ENCODE measurements around the gene GFOD1.

The GFOD1 gene

GRCh38 chr6:13383328-13384163, 103.9 kb downstream of the GFOD1 start:
- no peak for DNase-seq (ENCODE audit: low read depth in 2 of 2, low spot score in 1 of 2)

DNA sequence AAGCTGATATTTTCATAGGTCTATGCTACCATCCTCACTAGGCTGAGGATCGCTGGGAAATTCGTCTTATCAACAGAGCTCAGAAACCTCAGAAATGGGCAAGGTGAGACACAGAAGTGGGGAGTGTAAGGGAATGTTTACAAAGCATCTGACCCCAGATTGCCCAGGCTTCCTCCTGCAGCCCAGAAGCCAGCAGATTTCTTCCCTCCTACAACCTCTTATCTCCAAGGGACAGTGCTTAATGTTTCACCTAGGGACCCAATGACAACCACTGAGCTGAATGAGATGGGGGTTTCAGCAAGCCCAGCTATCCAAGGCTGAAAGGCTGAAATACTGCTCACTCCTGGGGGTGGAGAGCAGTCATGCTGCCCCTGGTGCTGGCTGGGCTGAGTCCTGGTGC, 106.6 kb downstream of the GFOD1 start:
- DNase-seq (ENCODE audit: low read depth in 2 of 2, low spot score in 1 of 2) = no peak

- no peak for DNase-seq (ENCODE audit: low read depth in 2 of 2, low spot score in 1 of 2)
Observed at GRCh38 chr6:13378669-13379590, 108.5 kb downstream of the GFOD1 start.

- no peak for DNase-seq (ENCODE audit: low read depth in 2 of 2, low spot score in 1 of 2)
Observed at GRCh38 chr6:13377054-13377758, 110.2 kb downstream of the GFOD1 start.

- DNase-seq (ENCODE audit: low read depth in 2 of 2, low spot score in 1 of 2) = no peak
Observed at GRCh38 chr6:13375360-13375878, 112.0 kb downstream of the GFOD1 start.

DNA sequence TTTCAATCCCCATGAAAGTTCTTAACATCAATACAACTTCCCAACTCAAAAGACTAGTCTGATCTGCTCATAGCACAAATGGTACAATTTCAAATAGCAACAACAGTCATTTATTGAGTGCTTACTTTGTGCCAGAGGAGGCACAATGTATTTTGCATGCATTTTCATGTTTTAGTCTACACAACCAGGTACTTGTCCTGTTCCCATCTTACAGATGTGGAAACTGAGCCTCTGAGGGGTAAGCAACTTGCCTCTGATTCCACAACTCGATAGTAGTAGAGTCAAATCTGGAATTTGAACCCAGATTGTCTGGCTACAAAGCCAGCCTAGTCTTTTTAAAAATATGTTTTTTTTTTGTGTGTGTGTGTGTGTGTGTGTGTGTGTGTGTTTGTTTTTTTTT, 113.5 kb downstream of the GFOD1 start:
- DNase-seq (ENCODE audit: low read depth in 2 of 2, low spot score in 1 of 2) = no peak

GRCh38 chr6:13373488-13373886, 113.9 kb downstream of the GFOD1 start:
- DNase-seq (ENCODE audit: low read depth in 2 of 2, low spot score in 1 of 2) = no peak

- no peak for DNase-seq (ENCODE audit: low read depth in 2 of 2, low spot score in 1 of 2)
Observed at GRCh38 chr6:13372688-13373487, 114.5 kb downstream of the GFOD1 start.

DNA sequence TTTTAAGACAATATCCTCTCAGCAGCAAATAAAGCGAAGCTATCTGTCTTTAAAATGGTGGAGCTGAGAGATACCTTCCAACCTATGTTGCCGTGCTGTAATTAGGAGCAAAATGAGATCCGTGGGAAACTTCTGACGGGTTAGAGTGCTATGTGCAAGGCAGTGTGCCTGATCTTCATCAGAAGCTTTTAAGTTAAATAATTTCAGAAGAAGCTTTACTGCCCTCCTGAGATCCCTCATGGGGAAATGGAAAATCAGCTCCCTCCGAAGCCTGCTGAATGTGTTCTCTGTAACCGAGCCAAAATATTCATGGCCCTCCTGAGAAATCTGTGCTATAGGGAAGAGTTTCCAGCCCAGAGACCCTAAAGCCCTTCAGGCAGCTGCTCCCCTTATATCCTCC, 115.3 kb downstream of the GFOD1 start:
- no peak for DNase-seq (ENCODE audit: low read depth in 2 of 2, low spot score in 1 of 2)

GRCh38 chr6:13371421-13372072, 115.9 kb downstream of the GFOD1 start:
- DNase-seq (ENCODE audit: low read depth in 2 of 2, low spot score in 1 of 2) = no peak

- no peak for DNase-seq (ENCODE audit: low read depth in 2 of 2, low spot score in 1 of 2)
Observed at GRCh38 chr6:13370623-13371022, 116.8 kb downstream of the GFOD1 start.

- DNase-seq (ENCODE audit: low read depth in 2 of 2, low spot score in 1 of 2) = no peak
Observed at GRCh38 chr6:13369591-13369990, 117.8 kb downstream of the GFOD1 start.

- DNase-seq (ENCODE audit: low read depth in 2 of 2, low spot score in 1 of 2) = no peak
Observed at GRCh38 chr6:13368731-13369115, 118.7 kb downstream of the GFOD1 start.

DNA sequence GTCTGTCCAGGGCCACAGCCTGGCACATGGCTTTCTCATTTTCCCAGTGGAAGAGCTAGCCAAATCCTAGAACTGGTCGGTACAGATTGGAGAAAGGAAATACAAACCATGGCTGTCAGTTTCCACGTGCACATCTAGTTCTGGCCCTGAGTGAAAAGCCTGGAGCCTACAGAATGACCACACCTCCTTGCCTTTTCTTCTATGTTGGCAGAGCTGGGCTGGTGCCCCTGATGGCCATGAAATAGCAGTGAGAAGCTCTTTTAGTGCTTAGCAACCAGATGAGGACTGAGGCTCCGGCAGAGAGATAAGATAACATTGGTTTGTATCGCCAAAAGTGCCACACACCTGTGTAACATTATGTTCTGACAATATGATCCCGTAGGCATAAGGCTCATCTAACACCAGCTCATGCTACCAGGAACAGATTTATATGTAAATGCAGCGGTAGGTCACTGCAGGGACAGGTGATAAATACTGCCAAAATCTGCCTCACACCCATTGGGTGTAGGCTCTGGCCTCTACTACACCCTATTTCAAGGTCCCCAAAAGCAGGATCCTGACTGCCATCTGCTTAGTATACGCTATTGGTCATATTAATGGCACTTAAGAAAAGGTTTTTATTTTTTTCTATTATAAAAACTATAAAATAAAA, 119.2 kb downstream of the GFOD1 start:
- DNase-seq (ENCODE audit: low read depth in 2 of 2, low spot score in 1 of 2) = no peak

DNA sequence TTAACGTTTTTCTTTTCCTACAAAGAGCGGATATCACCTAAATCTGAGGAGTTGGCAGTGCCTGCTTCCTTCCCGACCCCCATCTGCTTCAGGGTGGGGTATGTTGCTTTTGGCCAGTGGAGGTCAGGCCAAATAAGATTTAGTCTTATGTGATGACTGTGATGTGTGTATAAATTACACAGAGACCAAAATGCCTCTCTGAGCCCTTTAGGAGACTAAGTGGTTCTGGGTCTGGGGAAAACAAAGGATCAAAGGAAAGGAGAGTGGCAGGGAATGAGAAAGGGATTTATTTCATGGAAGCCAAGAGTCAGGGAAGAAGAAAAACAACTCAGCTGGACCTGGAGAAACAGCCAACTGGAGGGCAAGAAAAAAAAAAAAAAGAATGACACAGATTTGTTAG, 120.0 kb downstream of the GFOD1 start:
- DNase-seq (ENCODE audit: low read depth in 2 of 2, low spot score in 1 of 2) = no peak

- DNase-seq (ENCODE audit: low read depth in 2 of 2, low spot score in 1 of 2) = no peak
Observed at GRCh38 chr6:13365320-13365719, 122.1 kb downstream of the GFOD1 start.

DNA sequence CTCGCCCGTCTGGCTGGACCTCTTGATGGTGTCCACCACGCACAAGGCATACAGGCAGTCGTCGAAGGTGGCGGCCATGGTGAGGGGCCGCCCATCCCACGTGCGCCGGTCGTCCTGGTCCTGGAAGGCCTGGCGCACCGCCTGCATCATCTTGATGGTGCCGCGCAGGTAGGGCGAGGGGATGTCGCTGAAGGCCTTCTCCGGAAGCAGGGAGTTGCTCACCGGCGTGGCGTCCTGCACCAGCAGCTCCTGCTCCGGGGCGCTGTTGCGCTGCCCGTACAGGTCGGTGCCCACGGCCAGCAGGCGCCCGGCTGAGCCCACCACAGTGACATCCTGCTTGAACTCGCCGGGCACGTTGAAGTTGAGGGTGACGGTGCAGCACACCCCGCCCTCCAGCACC, 122.6 kb downstream of the GFOD1 start:
- no peak for DNase-seq (ENCODE audit: low read depth in 2 of 2, low spot score in 1 of 2)

DNA sequence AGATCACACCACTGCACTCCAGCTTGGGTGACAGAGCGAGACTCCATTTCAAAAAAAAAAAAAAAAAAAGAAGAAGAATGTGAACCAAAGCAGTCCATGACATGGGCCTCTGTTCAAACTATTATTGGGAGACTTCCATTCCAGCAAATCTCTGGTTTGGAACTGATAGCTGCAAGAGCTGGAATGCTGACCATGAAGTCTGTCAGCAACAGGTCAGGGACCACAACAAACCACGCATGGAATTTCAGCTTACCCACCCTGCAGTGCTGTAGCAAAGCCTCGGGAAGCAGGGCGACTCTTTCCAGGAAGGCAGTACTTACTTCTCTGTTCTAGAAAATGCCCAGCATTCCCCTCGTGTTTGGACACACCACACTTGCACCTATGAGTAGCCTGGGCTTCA, 125.0 kb downstream of the GFOD1 start:
- no peak for DNase-seq (ENCODE audit: low read depth in 2 of 2, low spot score in 1 of 2)

Measured in stimulated activated CD8-positive, alpha-beta memory T cell treated with anti-CD3 and anti-CD28 coated beads, Interleukin-4, amount 100 ng/mL, for 1 hour (primary cell).